Measurements from ENCODE around the gene LEAP2.
"Not testable (repeated sequence)": the region's sequence is repeated elsewhere in the genome, so short reads cannot be mapped to it uniquely, and the experiment has no call there.

LEAP2 gene

DNA sequence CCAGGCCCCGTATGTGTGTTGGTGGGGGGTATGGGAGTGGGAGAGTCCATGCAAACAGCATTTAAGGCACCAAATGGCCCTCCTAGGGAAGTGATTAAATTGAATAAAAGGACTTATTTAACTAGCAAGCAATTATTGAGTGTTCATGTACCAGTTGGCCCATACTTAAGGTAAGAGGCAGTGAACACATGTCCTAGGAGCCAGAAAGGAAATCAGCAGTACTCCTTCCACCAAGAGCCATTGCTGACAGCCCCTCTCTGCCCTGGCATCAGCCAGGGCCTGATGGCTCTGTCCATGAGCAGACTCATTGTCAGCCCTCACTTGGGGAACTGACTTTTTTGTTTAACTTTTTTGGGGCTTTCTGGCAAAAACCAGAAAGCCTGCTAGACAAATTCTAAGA is 32.6 kb upstream of the LEAP2 start:
- DNase-seq (ENCODE audit: low read depth, low spot score), result no peak

GRCh38 chr5:132841305-132841704 is 32.2 kb upstream of the LEAP2 start:
- no peak for DNase-seq (ENCODE audit: low read depth, low spot score)

- DNase-seq (ENCODE audit: low read depth, low spot score), result no peak
Measured at GRCh38 chr5:132848270-132848669, 25.2 kb upstream of the LEAP2 start.

GRCh38 chr5:132849347-132849746 is 24.1 kb upstream of the LEAP2 start:
- DNase-seq (ENCODE audit: low read depth, low spot score), result no peak

- DNase-seq (ENCODE audit: low read depth, low spot score), result no peak
Measured at GRCh38 chr5:132850066-132850465, 23.4 kb upstream of the LEAP2 start.

DNA sequence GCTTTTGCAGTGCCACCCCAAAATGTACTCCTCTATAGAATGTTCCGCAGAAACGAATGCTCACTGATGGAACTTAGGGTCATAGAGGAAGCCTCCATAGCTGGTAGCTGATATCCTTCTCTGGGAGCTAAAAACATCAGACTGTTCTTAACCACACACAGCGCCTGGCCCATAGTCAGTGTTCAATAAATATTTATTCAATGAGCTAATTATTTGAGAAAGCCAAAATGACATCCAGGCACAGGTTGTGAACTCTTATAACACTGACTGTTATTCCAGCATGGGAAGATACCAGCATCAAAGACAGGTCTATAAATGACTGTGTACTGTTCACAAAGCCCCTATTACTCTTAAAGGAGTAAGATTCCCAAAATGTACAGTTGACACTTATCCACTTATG is 20.1 kb upstream of the LEAP2 start:
- no peak for DNase-seq (ENCODE audit: low read depth, low spot score)

DNA sequence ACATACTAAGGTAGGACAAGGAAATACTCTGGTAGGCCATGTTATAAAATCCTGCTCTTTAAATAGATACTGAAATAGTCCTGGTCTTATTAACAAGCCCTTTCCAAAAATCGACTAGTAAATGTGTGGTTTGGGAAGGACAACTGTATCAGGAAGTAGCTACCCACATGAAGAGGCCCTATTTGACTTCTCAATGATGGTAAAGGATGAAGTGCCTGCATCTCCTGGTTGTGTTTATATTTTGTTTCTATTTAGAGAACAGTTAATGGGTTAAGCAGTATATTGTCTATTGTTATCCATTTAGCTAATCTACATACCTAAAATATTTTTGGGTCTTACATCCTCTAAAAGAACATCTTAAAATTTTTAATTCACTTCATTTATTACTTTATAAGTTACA is 19.7 kb upstream of the LEAP2 start:
- DNase-seq (ENCODE audit: low read depth, low spot score), result no peak

GRCh38 chr5:132854301-132854700 is 19.2 kb upstream of the LEAP2 start:
- DNase-seq (ENCODE audit: low read depth, low spot score), result no peak

GRCh38 chr5:132854992-132855391 is 18.5 kb upstream of the LEAP2 start:
- DNase-seq (ENCODE audit: low read depth, low spot score), result not testable (repeated sequence)

- no peak for DNase-seq (ENCODE audit: low read depth, low spot score)
Measured at GRCh38 chr5:132856011-132856410, 17.5 kb upstream of the LEAP2 start.

DNA sequence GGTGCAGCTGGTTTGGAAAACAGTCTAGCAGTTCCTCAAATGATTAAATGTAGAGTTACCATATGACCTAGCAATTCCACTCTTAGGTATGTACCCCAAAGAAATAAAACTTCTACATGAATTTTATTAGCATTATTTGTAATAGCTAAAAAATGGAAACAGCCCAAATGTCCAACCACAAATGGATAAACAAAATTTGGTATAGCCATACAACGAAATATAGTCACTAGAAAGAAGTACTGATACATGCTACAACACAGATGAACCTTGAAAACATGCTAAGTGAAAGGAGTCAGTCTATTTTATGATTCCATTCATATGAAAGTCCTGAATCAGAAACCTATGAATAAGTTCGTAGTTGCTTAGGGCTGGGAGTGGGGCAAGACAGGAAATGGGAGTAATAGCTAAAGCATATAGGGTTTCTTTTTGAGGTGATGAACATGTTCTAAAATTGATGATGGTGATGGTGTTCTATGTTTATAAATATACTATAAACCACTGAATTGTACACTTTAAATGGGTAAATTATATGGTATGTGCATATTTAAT is 13.5 kb upstream of the LEAP2 start:
- DNase-seq (ENCODE audit: low read depth, low spot score), result no peak

- DNase-seq (ENCODE audit: low read depth, low spot score), result no peak
Measured at GRCh38 chr5:132860742-132861141, 12.7 kb upstream of the LEAP2 start.

GRCh38 chr5:132865668-132866341 is 7.7 kb upstream of the LEAP2 start:
- no peak for DNase-seq (ENCODE audit: low read depth, low spot score)

GRCh38 chr5:132866342-132867045 is 7.0 kb upstream of the LEAP2 start, which contains the start of the genes GDF9 and UQCRQ:
Gene GDF9, minus strand, starts transcription at chr5:132866469. Its CDS starts 1,936 bp downstream, at chr5:132864533.
Gene UQCRQ, plus strand, starts transcription at chr5:132866642. Its CDS starts 240 bp downstream, at chr5:132866882.
- DNase-seq (ENCODE audit: low read depth, low spot score), result peak; percentile 84

GRCh38 chr5:132867046-132867451 is 6.4 kb upstream of the LEAP2 start:
- DNase-seq (ENCODE audit: low read depth, low spot score), result no peak

DNA sequence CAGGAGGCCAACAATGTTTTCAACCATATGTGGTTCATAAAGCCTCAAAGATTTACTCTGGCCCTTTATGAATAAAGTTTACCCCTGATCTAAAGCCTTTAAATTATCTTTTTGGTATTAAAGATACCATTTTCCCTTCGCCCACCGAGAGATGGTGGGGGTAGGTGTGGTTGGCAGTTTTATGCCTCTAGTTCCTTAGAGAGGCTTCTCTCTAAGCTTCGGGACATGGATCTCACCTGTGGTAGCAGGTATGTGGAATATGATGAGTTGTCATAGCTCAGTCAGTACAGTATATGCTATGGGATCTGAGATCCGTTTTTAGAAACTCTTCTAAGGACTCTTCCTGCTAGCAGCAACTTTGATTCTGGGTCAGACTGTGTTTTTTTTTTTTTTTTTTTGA is 4.7 kb upstream of the LEAP2 start:
- no peak for DNase-seq (ENCODE audit: low read depth, low spot score)

DNA sequence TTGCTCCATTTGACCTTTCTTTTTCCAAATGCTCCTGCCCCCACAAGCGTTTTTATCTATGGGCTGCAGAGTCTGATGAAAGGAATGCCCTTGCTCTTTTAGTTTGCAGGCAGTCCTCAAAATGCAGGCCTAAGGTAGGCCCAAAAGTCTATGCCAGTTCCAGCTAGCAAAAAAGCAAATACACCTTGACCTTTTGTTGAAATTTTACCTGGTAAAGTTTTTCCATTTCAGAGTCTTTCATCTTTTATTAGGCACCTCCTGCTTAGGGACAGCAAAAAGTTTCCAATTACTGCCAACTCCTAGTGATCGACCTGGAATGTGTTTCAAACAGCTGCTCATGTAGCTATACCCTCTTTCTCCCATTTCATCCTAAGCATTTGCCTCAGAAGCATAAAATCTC is 2.7 kb upstream of the LEAP2 start:
- DNase-seq (ENCODE audit: low read depth, low spot score), result no peak

GRCh38 chr5:132871459-132872284 is 1.8 kb upstream of the LEAP2 start:
- DNase-seq (ENCODE audit: low read depth, low spot score), result no peak

- no peak for DNase-seq (ENCODE audit: low read depth, low spot score)
Measured at GRCh38 chr5:132872788-132873118, 715 bp upstream of the LEAP2 start.

GRCh38 chr5:132873930-132874271 is 433 bp downstream of the LEAP2 start:
- DNase-seq (ENCODE audit: low read depth, low spot score), result no peak

- no peak for DNase-seq (ENCODE audit: low read depth, low spot score)
Measured at GRCh38 chr5:132876020-132876759, 2.7 kb downstream of the LEAP2 start.

DNA sequence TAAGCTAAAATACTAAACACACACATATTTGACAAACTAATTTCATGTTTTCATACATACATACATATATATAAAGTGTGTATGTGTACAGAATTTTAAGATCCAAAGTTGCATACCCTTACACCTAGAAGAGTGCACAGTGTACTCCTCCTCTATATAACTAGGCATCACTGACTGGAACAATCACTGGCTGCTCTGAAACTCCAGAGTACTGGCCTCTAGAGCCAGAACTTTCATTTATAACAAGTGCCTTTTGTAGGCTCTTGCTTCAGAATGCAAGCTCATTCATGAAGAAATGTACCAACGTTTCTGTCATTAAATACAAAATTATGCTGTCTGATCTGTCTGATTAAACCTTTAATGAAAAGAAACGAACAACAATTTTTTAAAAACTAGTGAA is 4.0 kb downstream of the LEAP2 start:
- DNase-seq (ENCODE audit: low read depth, low spot score), result no peak

Measured in activated CD4-positive, CD25-positive, alpha-beta regulatory T cell treated with anti-CD3 and anti-CD28 coated beads, Interleukin-2, amount 50 U/mL, for 16 hours (primary cell).